ENCODE data around the gene AGBL2. TPM values are rescaled to one million over a fixed set of nuclear protein-coding genes. Genes with fewer than 3 reads are reported as not detected.

Gene AGBL2
- total and polyA plus RNA-seq, 2 of the 8 experiments (the other 6 are each of a cell fraction or from before 2014, with no cell fraction given) = 2.1 to 6.5 TPM

DNA sequence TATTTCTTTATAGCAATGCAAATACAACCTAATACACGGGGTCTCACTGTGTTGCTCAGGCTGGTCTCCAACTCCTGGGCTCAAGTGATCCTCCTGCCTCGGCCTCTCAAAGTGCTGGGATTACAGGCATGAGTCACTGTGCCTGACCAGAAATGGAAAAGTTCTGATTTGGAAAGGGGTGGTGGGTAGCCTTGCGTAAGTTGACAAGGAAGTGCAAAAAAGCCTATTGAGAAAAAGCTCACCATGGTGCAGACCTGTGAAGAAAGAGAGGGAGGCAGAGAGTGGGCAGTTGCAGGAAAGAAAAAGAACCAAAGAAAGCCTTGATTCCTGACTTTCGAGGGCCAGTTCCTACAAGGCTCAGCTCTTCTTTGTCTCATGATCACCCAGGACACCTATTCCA is 27.1 kb downstream of the AGBL2 start:
- no peak overlapping the region for H2BK15ac ChIP-seq (ENCODE audit: low read length)
- H3K27ac ChIP-seq (ENCODE audit: low read depth, low read length) = no peak overlapping the region
- no peak overlapping the region for H3K4me2 ChIP-seq (ENCODE audit: insufficient read depth in 1 of 2, low read depth in 2 of 2, low read length in 2 of 2)
- no peak overlapping the region for H4K91ac ChIP-seq (replicated peaks; ENCODE audit: insufficient read length, low read length)
- H3K23me2 ChIP-seq (ENCODE audit: low read depth, low read length) = no peaks in the 10 kb centered on the region
- no peaks in the 10 kb centered on the region for H3K79me1 ChIP-seq (ENCODE audit: low read depth, low read length)
- no peak overlapping the region for H2BK12ac ChIP-seq (ENCODE audit: low read depth, low read length)
- H3K4ac ChIP-seq (replicated peaks; ENCODE audit: insufficient read length, low read depth, low read length) = no peak overlapping the region
- no peak overlapping the region for H3K4me3 ChIP-seq (ENCODE audit: extremely low read depth in 1 of 4, insufficient read depth in 2 of 4, low read depth in 3 of 4, low read length in 4 of 4)
- H3K14ac ChIP-seq (ENCODE audit: insufficient read length) = no peak overlapping the region
- POLR2A ChIA-PET (ENCODE audit: partially characterized antibody) = interaction anchor here (1.0 kb wide), 1 partner anchor 39 kb away, joined by 3 read pairs; no protein-coding TSS in a partner anchor
- H4K8ac ChIP-seq (ENCODE audit: extremely low read depth, insufficient read depth, low read length) = no peak overlapping the region
- no peak overlapping the region for H2BK5ac ChIP-seq (ENCODE audit: low read depth, low read length)
- WGBS, 2 experiments (ENCODE audit: extremely low coverage in 1 of 2, insufficient coverage in 1 of 2, insufficient read length in 1 of 2, insufficient replicate concordance in 2 of 2, low coverage in 1 of 2, low lambda C conversion rate in 2 of 2, missing lambda C conversion rate in 1 of 2) = 89% methylated on average over 4 of the region's 4 CpGs; no CpG with 5 or more reads in 1 of the 2 experiments
- CTCF ChIA-PET (ENCODE audit: partially characterized antibody) = no interaction called here
- TF ChIP-seq, protein P1, sequence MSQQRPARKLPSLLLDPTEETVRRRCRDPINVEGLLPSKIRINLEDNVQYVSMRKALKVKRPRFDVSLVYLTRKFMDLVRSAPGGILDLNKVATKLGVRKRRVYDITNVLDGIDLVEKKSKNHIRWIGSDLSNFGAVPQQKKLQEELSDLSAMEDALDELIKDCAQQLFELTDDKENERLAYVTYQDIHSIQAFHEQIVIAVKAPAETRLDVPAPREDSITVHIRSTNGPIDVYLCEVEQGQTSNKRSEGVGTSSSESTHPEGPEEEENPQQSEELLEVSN (IDR thresholded peaks at IDR 0.05) = no peak
- TF ChIP-seq RBBP5 (IDR thresholded peaks at IDR 0.05; ENCODE audit: borderline replicate concordance, low read depth, low read length) = no peak
- no peak for TF ChIP-seq FOSL1 (IDR thresholded peaks at IDR 0.05; ENCODE audit: insufficient read depth, low read depth, low read length)
- no peak for TF ChIP-seq SIN3A (conservative IDR thresholded peaks at IDR 0.05 in 1 of 2, IDR thresholded peaks at IDR 0.05 in 1 of 2; ENCODE audit: low read depth in 1 of 2, low read length in 2 of 2)
- no peak overlapping the region for H3K56ac ChIP-seq (replicated peaks; ENCODE audit: insufficient read length, low read depth, low read length)
- H4K5ac ChIP-seq (ENCODE audit: insufficient read length, low read depth, low read length) = no peak overlapping the region
- no peaks in the 10 kb centered on the region for H4K20me1 ChIP-seq (replicated peaks in 1 of 2; ENCODE audit: control insufficient read depth in 1 of 2, insufficient read depth in 2 of 2, low read length in 2 of 2)
- H3K79me2 ChIP-seq (ENCODE audit: control insufficient read depth in 1 of 2, insufficient read depth in 2 of 2, low read length in 2 of 2) = no peaks in the 10 kb centered on the region
- H3K18ac ChIP-seq (ENCODE audit: extremely low read depth, low read length) = no peak overlapping the region
- H3K4me1 ChIP-seq (replicated peaks in 1 of 4; ENCODE audit: control insufficient read depth in 3 of 4, insufficient read depth in 4 of 4, low read length in 3 of 4) = no peaks in the 10 kb centered on the region
- H3K36me3 ChIP-seq (ENCODE audit: control insufficient read depth in 2 of 4, insufficient read depth in 4 of 4, low read length in 3 of 4) = no peaks in the 10 kb centered on the region
- DNase-seq (ENCODE audit: low read depth in 1 of 2, low spot score in 2 of 2) (no peak), FAIRE-seq (no peak)
- H2AK5ac ChIP-seq (ENCODE audit: low read depth, low read length) = no peak overlapping the region
- no peak overlapping the region for H3K9ac ChIP-seq (replicated peaks in 1 of 4; ENCODE audit: extremely low read depth in 1 of 4, low read depth in 3 of 4, low read length in 3 of 4)
- no peak overlapping the region for H2BK20ac ChIP-seq (ENCODE audit: low read length)
- H3K27me3 ChIP-seq (replicated peaks in 1 of 4; ENCODE audit: control insufficient read depth in 3 of 4, extremely low read depth in 1 of 4, insufficient read depth in 3 of 4, low read length in 3 of 4) = no peaks in the 10 kb centered on the region
- no peaks in the 10 kb centered on the region for H3K9me3 ChIP-seq (ENCODE audit: insufficient read depth in 2 of 2, low read depth in 1 of 2, low read length in 1 of 2)
- H2BK120ac ChIP-seq (replicated peaks; ENCODE audit: low read depth, low read length) = no peak overlapping the region
- H2AFZ ChIP-seq (ENCODE audit: low read length) = no peak overlapping the region
- H3K23ac ChIP-seq (ENCODE audit: insufficient read length) = no peak overlapping the region

Data from H1 (cell line).